GM21737 (cell line): ENCODE data around the gene CALN1.

Experiments used
- ATAC-seq: cut with Tn5 transposase; IDR thresholded peaks from one replicate; pipeline ENCODE4 v1.9.1; 2021; ENCODE audit warnings: mild to moderate bottlenecking, moderate library complexity; ENCODE audit not compliant: unreplicated experiment

Gene CALN1

GRCh38 chr7:72326811-72327210 lies 85.3 kb downstream of the CALN1 start:
- no peak for ATAC-seq

GRCh38 chr7:72326365-72326764 lies 85.8 kb downstream of the CALN1 start:
- no peak for ATAC-seq

- ATAC-seq, result no peak
Measured at GRCh38 chr7:72325561-72325960, 86.6 kb downstream of the CALN1 start.

GRCh38 chr7:72321637-72322036 lies 90.5 kb downstream of the CALN1 start:
- ATAC-seq, result no peak

- ATAC-seq, result no peak
Measured at GRCh38 chr7:72321081-72321480, 91.1 kb downstream of the CALN1 start.

GRCh38 chr7:72317341-72317740 lies 94.8 kb downstream of the CALN1 start:
- no peak for ATAC-seq

- no peak for ATAC-seq
Measured at GRCh38 chr7:72316148-72316547, 96.0 kb downstream of the CALN1 start.

GRCh38 chr7:72313906-72314305 lies 98.2 kb downstream of the CALN1 start:
- no peak for ATAC-seq

- no peak for ATAC-seq
Measured at GRCh38 chr7:72310301-72310700, 101.8 kb downstream of the CALN1 start.

GRCh38 chr7:72309476-72309875 lies 102.7 kb downstream of the CALN1 start:
- no peak for ATAC-seq

- no peak for ATAC-seq
Measured at GRCh38 chr7:72308986-72309385, 103.2 kb downstream of the CALN1 start.

GRCh38 chr7:72307566-72307965 lies 104.6 kb downstream of the CALN1 start:
- no peak for ATAC-seq

- no peak for ATAC-seq
Measured at GRCh38 chr7:72298912-72299311, 113.2 kb downstream of the CALN1 start.

- ATAC-seq, result no peak
Measured at GRCh38 chr7:72298091-72298490, 114.0 kb downstream of the CALN1 start.

GRCh38 chr7:72297636-72298035 lies 114.5 kb downstream of the CALN1 start:
- ATAC-seq, result no peak

GRCh38 chr7:72292794-72293193 lies 119.3 kb downstream of the CALN1 start:
- ATAC-seq, result no peak

- ATAC-seq, result no peak
Measured at GRCh38 chr7:72292118-72292517, 120.0 kb downstream of the CALN1 start.

- no peak for ATAC-seq
Measured at GRCh38 chr7:72286519-72286918, 125.6 kb downstream of the CALN1 start.

- no peak for ATAC-seq
Measured at GRCh38 chr7:72283309-72283708, 128.8 kb downstream of the CALN1 start.

- no peak for ATAC-seq
Measured at GRCh38 chr7:72281308-72281707, 130.8 kb downstream of the CALN1 start.

GRCh38 chr7:72279203-72279602 lies 132.9 kb downstream of the CALN1 start:
- no peak for ATAC-seq

GRCh38 chr7:72278550-72278949 lies 133.6 kb downstream of the CALN1 start:
- no peak for ATAC-seq

GRCh38 chr7:72275382-72276070 lies 136.6 kb downstream of the CALN1 start:
- ATAC-seq, result no peak
